ENCODE measurements around the gene CWF19L1.

Gene CWF19L1

DNA sequence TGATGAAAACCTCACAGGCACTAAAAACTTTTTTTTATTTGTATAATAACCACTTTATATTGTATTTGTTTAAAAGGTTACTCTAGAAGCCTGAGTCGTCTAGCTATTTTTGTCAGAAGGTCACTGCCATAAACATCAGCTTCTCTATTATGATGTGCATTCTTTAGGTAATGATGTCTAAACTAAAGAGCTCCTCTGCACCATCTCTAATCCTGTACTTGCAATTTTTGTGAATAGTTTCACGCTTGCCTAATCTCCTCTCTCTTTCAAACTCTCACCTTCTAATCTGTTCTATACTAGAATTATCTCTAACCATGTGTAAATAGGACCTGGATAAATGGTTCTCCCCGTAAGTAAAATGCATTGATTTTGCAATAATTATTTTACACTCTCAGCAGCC lies 27.6 kb downstream of the CWF19L1 start:
- DNase-seq (ENCODE audit: extremely low read depth, insufficient read length) = no peak
- Histone ChIP-seq H3K4me3 (replicated peaks; ENCODE audit: low read depth, low read length) (no peak overlapping the region), H3K36me3 (ENCODE audit: control insufficient read depth, insufficient read depth, low read length) (peaks cover 17% of the 10 kb centered on the region), H3K27me3 (replicated peaks; ENCODE audit: control insufficient read depth, insufficient read depth, low read length) (no peaks in the 10 kb centered on the region)
- TF ChIP-seq, protein P1, sequence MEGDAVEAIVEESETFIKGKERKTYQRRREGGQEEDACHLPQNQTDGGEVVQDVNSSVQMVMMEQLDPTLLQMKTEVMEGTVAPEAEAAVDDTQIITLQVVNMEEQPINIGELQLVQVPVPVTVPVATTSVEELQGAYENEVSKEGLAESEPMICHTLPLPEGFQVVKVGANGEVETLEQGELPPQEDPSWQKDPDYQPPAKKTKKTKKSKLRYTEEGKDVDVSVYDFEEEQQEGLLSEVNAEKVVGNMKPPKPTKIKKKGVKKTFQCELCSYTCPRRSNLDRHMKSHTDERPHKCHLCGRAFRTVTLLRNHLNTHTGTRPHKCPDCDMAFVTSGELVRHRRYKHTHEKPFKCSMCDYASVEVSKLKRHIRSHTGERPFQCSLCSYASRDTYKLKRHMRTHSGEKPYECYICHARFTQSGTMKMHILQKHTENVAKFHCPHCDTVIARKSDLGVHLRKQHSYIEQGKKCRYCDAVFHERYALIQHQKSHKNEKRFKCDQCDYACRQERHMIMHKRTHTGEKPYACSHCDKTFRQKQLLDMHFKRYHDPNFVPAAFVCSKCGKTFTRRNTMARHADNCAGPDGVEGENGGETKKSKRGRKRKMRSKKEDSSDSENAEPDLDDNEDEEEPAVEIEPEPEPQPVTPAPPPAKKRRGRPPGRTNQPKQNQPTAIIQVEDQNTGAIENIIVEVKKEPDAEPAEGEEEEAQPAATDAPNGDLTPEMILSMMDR (IDR thresholded peaks at IDR 0.05; ENCODE audit: insufficient read depth, low read length, poor library complexity, severe bottlenecking) = no peak

DNA sequence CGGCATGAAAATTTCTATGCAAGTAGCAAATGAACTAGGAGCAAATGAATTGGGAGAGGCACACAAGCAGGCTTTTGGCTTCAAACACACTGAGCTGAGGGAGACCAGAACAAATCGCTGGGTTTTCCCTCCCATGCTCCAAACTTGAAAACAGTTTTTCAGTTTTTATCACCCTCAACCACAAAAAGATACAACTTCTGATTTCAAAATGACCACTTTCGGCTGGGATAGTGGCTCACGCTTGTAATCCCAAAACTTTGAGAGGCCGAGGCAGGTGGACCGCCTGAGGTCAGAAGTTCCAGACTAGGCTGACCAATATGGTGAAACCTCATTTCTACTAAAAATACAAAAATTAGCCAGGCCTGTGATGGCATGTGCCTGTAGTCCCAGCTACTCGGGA lies 29.0 kb downstream of the CWF19L1 start:
- no peak for DNase-seq (ENCODE audit: extremely low read depth, insufficient read length)
- Histone ChIP-seq H3K4me3 (replicated peaks; ENCODE audit: low read depth, low read length) (no peak overlapping the region), H3K27me3 (replicated peaks; ENCODE audit: control insufficient read depth, insufficient read depth, low read length) (no peaks in the 10 kb centered on the region), H3K36me3 (ENCODE audit: control insufficient read depth, insufficient read depth, low read length) (peaks cover 20% of the 10 kb centered on the region)
- TF ChIP-seq, protein P1 (IDR thresholded peaks at IDR 0.05; ENCODE audit: insufficient read depth, low read length, poor library complexity, severe bottlenecking) = no peak

DNA sequence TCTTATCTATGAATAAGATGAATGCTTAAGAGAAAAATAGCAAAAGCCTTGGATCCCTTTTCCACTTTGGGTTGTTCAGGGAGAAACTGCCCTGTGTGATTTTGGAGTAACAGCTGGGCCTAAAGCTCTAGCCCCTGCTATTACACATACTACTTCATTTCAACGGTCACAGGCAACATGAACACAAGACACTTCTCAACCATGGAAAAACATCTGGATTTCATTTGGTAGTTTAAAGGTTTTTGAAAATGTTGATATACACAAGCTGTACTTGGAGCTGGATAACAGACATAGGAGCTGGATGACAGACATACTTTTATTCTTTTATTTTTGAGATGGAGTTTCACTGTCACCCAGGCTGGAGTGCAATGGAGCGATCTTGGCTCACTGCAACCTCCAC lies 35.3 kb downstream of the CWF19L1 start:
- peaks cover 15% of the 10 kb centered on the region for H3K36me3 ChIP-seq (ENCODE audit: control insufficient read depth, insufficient read depth, low read length)
- H3K4me3 ChIP-seq (replicated peaks; ENCODE audit: low read depth, low read length) = no peak overlapping the region
- no peaks in the 10 kb centered on the region for H3K27me3 ChIP-seq (replicated peaks; ENCODE audit: control insufficient read depth, insufficient read depth, low read length)
- no peak for DNase-seq (ENCODE audit: extremely low read depth, insufficient read length)
- TF ChIP-seq, protein P1 (IDR thresholded peaks at IDR 0.05; ENCODE audit: insufficient read depth, low read length, poor library complexity, severe bottlenecking) = no peak

DNA sequence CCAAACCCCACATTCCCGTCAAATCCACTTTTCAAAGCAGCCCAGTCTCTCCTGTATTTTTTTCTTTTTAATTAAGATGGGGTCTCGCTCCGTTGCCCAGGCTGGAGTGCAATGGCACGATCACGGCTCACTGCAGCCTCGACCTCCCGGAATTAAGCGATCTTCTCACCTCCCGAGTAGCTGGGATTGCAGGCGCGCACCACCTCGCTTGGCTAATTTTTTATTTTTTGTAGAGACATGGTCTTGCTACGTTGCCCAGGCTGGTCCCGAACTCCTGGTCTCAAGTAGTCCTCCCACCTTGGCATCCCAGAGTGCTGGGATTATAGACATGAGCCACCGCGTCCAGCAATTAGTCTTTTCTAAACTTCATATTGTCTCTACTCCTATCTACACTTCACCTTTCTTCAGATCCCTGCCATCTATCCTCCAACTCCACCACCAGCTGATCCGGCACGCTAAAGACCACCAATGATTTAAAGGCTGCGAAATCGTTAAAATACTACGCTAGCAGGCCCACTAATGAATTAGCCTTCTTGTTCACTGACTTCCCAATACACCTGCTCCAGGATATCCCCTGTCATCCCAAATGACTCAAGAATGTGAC lies 37.5 kb downstream of the CWF19L1 start:
- TF ChIP-seq, protein P1 (IDR thresholded peaks at IDR 0.05; ENCODE audit: insufficient read depth, low read length, poor library complexity, severe bottlenecking) = no peak
- Histone ChIP-seq H3K4me3 (replicated peaks; ENCODE audit: low read depth, low read length) (peak overlapping the region; percentile 85), H3K36me3 (ENCODE audit: control insufficient read depth, insufficient read depth, low read length) (peaks cover 3% of the 10 kb centered on the region), H3K27me3 (replicated peaks; ENCODE audit: control insufficient read depth, insufficient read depth, low read length) (no peaks in the 10 kb centered on the region)
- DNase-seq (ENCODE audit: extremely low read depth, insufficient read length) = no peak

DNA sequence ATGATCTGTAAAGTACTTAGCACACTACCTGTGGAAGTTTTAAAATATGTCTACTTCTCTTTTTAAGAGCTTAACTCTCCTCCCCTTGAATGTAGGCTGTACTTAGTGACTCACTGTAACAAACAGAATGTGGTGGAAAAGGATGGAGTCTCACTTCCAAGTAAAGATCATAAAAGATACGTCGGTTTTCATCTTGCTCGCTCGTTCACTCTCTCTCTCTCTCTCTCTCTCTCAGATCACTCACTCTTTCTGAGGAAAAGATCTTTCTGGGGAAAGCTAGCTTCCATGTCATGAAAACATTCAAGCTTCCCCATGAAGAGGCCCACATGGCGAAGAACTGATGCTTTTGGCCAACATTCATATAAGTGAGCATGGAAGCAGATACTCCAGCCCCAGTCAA lies 43.6 kb downstream of the CWF19L1 start:
- Histone ChIP-seq H3K36me3 (ENCODE audit: control insufficient read depth, insufficient read depth, low read length) (peaks cover 4% of the 10 kb centered on the region), H3K27me3 (replicated peaks; ENCODE audit: control insufficient read depth, insufficient read depth, low read length) (no peaks in the 10 kb centered on the region), H3K4me3 (replicated peaks; ENCODE audit: low read depth, low read length) (no peak overlapping the region)
- TF ChIP-seq, protein P1 (IDR thresholded peaks at IDR 0.05; ENCODE audit: insufficient read depth, low read length, poor library complexity, severe bottlenecking) = no peak
- DNase-seq (ENCODE audit: extremely low read depth, insufficient read length) = no peak

DNA sequence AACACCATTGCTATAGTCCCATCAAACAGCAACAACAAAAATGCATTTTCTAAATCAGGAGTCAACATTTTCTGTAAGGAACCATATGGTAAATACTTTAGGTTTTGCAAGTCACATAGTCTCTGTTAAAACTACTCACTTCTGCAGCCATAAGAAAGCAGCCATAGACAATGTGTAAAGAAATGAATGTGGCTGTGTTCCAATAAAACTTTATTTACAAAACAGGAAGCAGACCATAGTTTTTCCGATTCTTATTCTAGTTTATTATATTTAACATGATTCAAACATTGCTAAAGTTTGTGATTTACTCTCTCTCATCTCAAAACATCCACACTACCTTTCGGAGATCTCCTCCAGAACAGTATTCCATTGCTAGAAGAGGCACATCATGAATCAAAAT lies 44.9 kb downstream of the CWF19L1 start:
- TF ChIP-seq, protein P1 (IDR thresholded peaks at IDR 0.05; ENCODE audit: insufficient read depth, low read length, poor library complexity, severe bottlenecking) = no peak
- Histone ChIP-seq H3K4me3 (replicated peaks; ENCODE audit: low read depth, low read length) (no peak overlapping the region), H3K27me3 (replicated peaks; ENCODE audit: control insufficient read depth, insufficient read depth, low read length) (no peaks in the 10 kb centered on the region), H3K36me3 (ENCODE audit: control insufficient read depth, insufficient read depth, low read length) (peaks cover 4% of the 10 kb centered on the region)
- DNase-seq (ENCODE audit: extremely low read depth, insufficient read length) = no peak

Measured in GM06990 (cell line).